AML-193 (cell line): Measurements from ENCODE around the gene SORBS1.
A peak's percentile ranks its signal among the peaks of the same experiment; 100 is the strongest.

Experiments used
- DNase-seq, 2 experiments: peaks; one replicate each; lab custom pipeline; 2025; lab: John Stamatoyannopoulos, UW

SORBS1 gene

GRCh38 chr10:95266674-95267095 lies 294.5 kb downstream of the SORBS1 start:
- DNase-seq: peak; percentile 16 to 38

DNA sequence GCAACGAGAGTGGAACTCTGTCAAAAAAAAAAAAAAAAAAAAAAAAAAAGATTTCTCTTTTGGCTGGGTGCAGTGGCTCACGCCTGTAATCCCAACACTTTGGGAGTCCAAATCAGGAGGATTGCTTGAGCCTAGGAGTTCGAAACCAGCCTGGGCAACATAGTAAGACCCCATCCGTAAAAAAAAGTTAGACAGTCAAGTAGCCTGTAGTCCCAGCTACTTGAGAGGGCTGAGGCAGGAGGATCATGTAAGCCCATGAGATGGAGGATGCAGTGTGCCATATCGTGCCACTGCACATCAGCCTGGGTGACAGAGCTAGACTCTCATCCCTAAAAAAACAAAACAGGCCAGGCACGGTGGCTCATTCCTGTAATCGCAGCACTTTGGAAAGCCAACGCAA lies 295.6 kb downstream of the SORBS1 start:
- DNase-seq: no peak

DNA sequence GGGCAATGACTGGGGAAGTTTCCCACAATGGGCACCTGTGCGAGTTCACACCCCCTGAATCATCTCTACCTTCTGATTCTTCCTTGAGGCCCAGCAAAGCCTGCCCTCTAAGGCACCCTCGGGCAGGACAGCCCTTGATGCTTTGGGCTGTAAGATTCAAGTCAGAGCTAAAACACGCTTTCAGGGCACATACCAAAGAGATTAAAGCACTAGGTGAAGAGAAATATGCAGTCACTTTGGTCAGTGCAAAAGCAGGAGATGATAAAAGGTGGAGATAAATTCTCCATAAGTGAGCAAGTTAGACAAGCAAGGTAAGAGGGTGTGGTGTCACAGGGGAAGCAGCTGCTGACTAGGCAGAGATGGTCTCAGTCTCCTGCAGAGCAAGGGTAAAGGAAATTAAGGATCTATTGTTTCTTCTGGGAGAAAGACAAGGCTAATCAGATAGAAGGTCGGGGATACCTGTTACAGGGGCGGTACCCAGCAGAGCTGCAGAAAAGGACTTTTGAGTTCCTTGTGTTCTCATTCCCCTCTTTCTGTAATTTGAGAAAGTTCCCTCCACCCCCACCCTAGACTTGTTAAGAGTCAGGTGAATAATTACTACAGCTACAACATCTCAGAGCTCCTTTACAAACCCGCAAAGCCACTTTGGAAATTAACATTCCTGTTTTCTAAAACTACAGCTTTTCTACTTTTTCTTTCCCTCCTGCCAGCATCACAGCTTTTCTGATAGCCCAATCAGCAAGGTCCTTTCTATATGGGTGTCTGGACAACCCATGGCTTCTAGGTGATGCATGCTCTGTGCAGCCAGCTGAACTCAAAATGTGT lies 296.7 kb downstream of the SORBS1 start:
- no peak for DNase-seq

- no peak for DNase-seq
Observed at GRCh38 chr10:95263864-95264226, 297.3 kb downstream of the SORBS1 start.

GRCh38 chr10:95262763-95263518 lies 298.2 kb downstream of the SORBS1 start:
- DNase-seq: no peak

GRCh38 chr10:95261926-95262325 lies 299.2 kb downstream of the SORBS1 start:
- no peak for DNase-seq
